SK-N-DZ (cell line): Measurements from ENCODE around the gene BEND7.
"Not testable (repeated sequence)": the region's sequence is repeated elsewhere in the genome, so short reads cannot be mapped to it uniquely, and the experiment has no call there.

ENCODE experiments used
- DNase-seq: peaks from one replicate; pipeline ENCODE4 v3.0.0-alpha.2; 2015; ENCODE audit warnings: low spot score

The BEND7 gene

DNA sequence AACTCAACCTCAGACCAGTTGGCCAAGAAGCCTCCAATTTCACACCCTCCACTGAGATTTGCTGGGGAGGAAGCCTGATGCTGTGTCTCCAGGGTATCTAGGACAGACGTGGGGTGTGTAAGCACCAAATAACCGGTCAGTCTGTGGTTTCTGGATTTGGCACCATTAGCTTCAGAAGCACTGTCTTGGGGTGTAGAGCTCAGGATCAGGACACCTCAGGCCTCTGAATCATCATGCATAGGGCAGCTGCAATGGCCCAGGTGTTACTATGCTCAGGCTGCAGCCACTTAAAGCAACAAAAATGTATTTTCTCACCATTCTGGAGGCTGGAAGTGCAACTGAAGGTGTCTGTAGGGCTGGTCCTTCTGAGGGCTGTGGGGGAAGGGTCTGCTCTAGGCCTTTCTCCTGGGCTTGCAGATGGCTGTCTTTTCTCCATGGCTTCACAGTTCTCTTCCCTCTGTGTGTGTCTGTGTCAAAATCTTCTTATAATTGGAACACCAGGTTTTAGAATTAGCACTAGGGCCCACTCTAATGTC is 107.4 kb downstream of the BEND7 start:
- DNase-seq, result no peak

GRCh38 chr10:13420532-13421307 is 108.1 kb downstream of the BEND7 start:
- DNase-seq, result no peak

- no peak for DNase-seq
Measured at GRCh38 chr10:13417459-13418126, 111.2 kb downstream of the BEND7 start.

GRCh38 chr10:13416760-13417159 is 112.1 kb downstream of the BEND7 start:
- no peak for DNase-seq

- DNase-seq, result no peak
Measured at GRCh38 chr10:13414855-13415254, 114.0 kb downstream of the BEND7 start.

GRCh38 chr10:13414137-13414536 is 114.7 kb downstream of the BEND7 start:
- DNase-seq, result no peak

GRCh38 chr10:13412894-13413293 is 115.9 kb downstream of the BEND7 start:
- DNase-seq, result no peak

- DNase-seq, result no peak
Measured at GRCh38 chr10:13404791-13405190, 124.0 kb downstream of the BEND7 start.

DNA sequence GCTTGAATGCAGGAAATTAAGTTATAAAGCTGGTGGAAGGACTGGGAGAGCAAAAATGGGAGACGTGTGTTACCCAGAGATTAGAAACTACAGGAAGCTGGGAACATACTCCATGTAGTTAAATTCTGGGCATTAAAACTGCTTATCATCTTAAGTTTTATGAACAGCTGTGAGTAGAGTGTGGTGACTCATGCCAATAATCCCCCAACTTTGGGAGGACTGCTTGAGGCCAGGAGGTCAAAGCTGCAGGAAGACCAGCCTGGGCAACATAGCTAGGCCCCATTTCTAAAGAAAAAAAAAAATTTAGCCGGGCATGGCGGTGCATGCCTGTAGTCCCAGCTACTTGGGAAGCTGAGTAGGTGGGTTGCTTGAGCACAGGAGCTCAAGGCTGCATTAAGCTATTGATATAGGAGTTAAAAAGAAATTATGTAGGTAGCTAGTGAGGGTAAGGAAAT is 124.5 kb downstream of the BEND7 start:
- no peak for DNase-seq

DNA sequence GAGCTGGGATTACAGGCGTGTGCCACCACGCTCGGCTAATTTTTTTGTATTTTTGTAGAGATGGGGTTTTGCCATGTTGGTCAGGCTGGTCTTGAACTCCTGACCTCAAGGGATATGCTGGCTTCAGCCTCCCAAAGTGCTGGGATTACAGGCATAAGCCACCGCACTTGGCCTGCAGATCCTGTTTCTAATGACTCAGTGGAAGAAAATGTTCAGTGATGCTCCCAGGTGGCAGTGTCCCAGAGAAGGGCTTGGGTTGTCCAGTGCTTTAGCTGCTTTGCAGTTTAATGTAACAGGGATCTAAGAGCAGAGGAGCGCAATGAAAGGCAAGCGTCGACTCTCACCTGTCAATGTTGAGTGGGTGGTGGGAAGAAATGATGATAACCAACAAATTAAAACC is 125.4 kb downstream of the BEND7 start:
- not testable (repeated sequence) for DNase-seq

GRCh38 chr10:13402021-13402420 is 126.8 kb downstream of the BEND7 start:
- no peak for DNase-seq

DNA sequence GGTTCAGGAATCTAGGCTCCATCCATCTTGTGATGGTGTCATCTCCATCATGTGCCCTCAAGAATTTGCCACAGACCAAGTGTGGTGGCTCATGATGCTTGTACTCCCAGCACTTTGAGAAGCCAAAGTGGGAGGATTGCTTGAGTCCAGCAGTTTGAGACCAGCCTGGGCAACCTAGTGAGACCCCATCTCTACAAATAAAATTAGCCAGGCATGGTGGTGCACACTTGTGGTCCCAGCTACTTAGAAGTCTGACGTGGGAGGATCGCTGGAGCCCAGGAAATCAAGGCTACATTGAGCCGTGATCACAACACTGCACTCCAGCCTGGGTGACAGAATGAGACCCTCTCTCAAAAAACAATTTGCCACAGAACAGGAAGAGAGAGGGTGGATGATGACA is 127.7 kb downstream of the BEND7 start:
- no peak for DNase-seq

GRCh38 chr10:13400196-13400965 is 128.4 kb downstream of the BEND7 start:
- peak; percentile 9 for DNase-seq

DNA sequence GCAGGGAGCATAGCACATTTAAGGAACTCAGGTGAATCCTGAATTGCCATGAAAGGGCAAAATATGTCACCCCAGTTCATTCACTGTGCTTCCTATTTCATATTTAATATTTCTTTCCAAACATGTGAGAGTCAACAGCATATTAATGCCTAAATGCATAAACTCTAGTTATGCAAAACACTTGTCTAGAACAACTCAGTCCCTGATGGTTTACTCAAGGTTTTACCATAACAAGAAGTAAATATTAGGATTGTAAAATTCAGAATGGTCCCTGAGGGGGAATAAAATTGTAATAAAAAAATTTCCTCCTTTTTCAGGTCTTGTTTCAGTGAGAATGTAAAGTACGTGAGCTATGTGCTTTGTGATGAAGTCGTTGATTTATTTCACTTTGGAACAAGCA is 129.1 kb downstream of the BEND7 start:
- no peak for DNase-seq

DNA sequence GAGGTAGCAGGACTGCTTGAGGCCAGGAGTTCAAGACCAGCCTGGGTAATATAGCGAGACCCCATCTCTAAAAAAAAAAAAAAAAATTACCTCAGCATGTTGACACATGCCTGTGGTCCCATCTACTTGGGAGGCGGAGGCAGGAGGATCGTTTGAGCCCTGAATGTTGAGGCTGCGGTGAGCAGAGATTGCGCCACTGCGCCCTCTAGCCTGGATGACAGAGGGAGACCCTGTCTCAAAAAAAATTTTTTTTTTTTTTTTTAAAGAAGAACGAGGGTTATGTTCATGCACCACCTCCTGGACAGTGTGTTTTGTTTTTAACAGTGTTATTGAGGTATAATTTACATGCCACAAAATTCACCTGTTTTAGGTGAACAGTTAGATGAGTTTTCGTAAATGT is 129.6 kb downstream of the BEND7 start:
- DNase-seq, result no peak

DNA sequence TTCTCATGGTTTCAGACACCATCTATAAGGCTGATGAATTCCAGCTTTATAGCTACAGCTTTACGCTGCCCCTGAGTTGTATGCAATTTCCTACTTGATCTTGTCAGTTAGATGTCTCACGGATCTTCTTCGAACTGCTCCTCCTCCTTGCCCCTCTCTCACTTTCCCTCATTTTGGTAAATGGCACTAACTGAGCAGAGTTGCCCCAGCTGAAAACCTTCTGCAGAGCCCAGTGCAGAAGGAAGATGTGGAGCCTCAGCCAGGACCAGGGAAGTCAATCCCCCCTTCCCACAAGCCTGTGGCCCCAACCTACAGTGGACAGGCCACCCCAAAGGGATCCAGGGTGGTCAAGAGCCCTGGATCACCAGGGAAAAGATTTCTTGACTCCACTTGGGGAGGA is 131.8 kb downstream of the BEND7 start:
- DNase-seq, result no peak

- no peak for DNase-seq
Measured at GRCh38 chr10:13396369-13396768, 132.4 kb downstream of the BEND7 start.

- DNase-seq, result no peak
Measured at GRCh38 chr10:13395540-13395939, 133.3 kb downstream of the BEND7 start.

DNA sequence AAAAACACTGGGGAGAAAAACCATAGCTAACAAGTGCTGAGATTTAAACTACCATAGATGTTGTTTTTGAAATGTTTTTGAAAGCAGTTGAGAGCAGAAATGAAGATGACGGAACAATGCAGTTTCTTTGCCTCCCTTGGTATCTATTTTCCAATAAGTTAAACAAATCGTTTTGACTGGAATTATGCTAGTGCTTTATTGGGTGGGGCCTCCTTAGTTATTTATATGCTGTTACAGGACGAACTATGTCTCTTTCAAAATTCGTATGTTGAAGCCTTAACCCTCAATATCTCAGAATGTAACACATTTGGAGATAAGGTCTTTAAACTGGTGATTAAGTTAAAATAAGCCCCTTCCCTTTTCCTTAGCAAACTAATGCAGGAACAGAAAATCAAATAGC is 135.2 kb downstream of the BEND7 start:
- no peak for DNase-seq

DNA sequence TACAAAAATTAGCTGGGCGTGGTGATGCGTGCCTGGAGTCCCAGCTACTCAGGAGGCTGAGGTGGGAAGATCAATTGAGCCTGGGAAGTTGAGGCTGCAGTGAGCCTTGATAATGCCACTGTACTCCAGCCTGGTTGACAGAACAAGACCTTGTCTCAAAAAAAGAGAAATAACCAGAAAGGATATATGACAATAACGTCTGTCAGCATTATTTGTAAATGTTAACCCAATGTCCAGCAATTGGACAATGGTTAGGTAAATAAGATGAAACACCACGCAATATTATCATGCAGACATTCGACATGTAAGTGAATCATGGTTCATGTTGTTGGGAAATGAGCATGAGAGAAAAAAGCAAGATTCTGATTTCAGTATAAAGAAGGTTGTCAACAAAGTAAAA is 136.1 kb downstream of the BEND7 start:
- no peak for DNase-seq
